ENCODE results near the gene NRDE2. TPM values are rescaled to one million over a fixed set of nuclear protein-coding genes. Genes with fewer than 3 reads are reported as not detected.
A peak's percentile ranks its signal among the peaks of the same experiment; 100 is the strongest.
"Not testable (repeated sequence)": the region's sequence is repeated elsewhere in the genome, so short reads cannot be mapped to it uniquely, and the experiment has no call there.

NRDE2 gene
- total RNA-seq, 1 donor from 2014 or later: 32.1 TPM

- ATAC-seq: no peak
- no peak for DNase-seq (ENCODE audit: low spot score)
- intact Hi-C loops (cut with DNase I): no loop called here
Measured at GRCh38 chr14:90246936-90247335, 84.8 kb downstream of the NRDE2 start.

DNA sequence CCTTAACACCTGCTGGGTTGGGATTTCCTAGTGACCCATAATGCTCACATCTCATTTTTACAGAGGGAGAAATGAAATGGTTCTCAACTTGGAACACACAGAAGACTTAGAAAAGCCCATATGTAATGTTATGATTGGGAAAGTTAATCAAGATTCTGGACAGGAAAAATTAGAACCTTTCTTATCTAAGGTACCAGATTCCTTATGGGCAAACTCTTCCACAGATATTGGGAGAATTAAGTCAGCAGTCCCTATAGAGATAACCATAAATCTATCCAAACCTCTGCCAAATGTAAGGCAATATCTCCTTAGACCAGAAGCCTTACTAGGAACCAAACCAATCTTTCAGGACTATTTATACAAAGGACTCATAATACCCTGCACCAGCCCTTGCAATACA, 89.3 kb downstream of the NRDE2 start:
- ATAC-seq (no peak), DNase-seq (ENCODE audit: low spot score) (no peak)
- intact Hi-C loops (cut with DNase I): no loop called here

DNA sequence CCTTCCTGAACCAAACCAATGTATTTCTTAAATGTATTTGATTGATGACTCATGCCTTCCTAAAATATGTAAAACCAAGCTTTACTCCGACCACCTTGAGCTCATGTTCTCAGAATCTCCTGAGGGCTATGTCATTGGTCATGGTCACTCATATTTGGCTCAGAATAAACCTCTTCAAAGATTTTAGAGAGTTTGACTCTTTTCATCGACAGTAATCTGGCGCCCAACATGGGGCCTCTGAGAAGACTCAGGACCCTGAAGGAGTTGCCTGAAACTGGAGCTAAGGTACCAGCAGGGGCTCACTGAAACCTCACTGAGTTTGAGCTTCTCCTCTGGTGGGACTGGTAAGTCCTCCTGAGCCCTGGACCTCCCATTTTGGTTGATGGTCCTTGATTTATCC, 92.6 kb downstream of the NRDE2 start:
- intact Hi-C loops (cut with DNase I): no loop called here
- no peak for ATAC-seq
- DNase-seq (ENCODE audit: low spot score): no peak

- ATAC-seq (peak; percentile 34), DNase-seq (ENCODE audit: low spot score) (peak; percentile 70)
- intact Hi-C loops (cut with DNase I): no loop called here
Measured at GRCh38 chr14:90235179-90235976, 96.4 kb downstream of the NRDE2 start.

DNA sequence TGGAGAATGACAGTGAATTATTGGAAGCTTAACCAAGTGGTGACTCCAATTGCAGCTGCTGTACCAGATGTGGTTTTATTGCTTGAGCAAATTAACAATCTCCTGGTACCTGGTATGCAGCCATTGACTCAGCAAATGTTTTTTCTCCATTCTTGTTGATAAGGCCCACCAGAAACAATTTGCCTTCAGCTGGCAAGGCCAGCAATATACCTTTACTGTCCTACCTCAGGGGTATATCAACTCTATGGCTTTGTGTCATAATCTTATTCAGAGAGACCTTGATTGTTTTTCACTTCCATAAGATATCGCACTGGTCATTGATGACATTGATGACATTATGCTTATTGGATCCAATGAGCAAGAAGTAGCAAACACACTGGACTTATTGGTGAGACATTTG, 101.8 kb downstream of the NRDE2 start:
- ATAC-seq; DNase-seq (ENCODE audit: low spot score); intact Hi-C loops (cut with DNase I): not testable (repeated sequence)

DNA sequence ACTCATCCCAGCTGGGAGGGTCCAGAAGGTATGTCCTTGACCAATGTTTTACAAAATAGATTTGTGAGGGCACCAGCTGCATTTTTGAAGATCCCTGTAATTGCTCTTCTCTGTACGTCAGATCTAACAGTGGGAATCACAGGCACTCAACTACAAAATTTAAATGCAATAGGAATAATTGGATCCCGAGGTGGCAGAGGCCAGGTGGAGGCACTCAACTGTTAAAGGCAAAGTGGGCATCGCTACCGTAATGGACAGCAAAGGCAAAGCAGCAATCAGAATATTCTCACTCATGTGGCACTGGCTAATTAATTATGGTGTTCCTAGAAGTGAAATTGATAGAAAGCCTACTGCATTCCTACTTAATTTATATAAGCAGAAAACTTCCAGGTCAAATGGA, 103.3 kb downstream of the NRDE2 start:
- DNase-seq (ENCODE audit: low spot score): no peak
- intact Hi-C loops (cut with DNase I): no loop called here
- no peak for ATAC-seq

Other genes with a start within 250 kb of the NRDE2 start
- gene PSMC1, start 75.4 kb downstream of the NRDE2 start, total RNA-seq: 82.9 TPM
- 340 TPM for gene CALM1, start 65.1 kb upstream of the NRDE2 start, total RNA-seq

Measured in sciatic nerve (tissue), 2 donors.